Stimulated activated CD8-positive, alpha-beta memory T cell treated with anti-CD3 and anti-CD28 coated beads, Interleukin-7, amount 100 ng/mL, for 4 hours (primary cell): Measurements from ENCODE around the gene FYN.

Experiments used
- DNase-seq, 2 donors: peaks; one replicate each; pipeline ENCODE4 v3.0.0-alpha.2; 2020; ENCODE audit warnings: low read depth in 2 of 2

Gene FYN

DNA sequence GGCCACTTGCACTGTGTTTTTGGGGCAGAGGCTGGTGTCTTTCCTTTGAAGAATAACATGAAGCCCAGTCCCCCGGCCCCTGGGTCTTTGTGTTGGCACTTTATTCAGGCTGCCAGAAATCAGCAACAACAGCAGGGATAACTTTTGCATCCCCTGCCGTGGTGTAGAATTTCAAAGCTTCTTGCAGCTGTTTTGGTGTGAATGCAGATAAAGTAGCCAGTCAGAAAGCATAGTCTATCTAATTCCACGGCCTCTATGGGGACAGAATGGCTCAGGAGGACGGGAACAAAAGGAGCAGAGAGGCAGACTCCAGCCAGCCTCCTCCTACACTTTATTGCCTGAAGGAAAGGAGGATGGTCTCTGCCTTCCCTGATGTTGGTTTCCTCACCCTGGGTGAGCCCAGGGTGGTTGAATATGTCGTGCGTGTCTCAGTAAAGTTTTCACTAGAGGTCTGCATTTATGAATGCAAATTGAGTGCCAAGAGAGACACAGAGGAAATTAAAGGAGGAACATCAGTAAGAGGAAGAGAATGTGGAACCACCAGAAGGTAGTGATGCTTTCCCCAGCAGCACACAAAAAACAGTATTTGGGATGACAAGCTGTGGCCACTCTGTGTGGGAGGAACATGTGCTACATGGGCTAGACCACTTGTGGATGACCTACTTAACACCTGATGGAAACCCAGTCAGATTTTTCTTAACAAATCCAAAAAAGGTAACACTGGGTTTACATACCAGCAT lies 141.6 kb downstream of the FYN start:
- no peak for DNase-seq

DNA sequence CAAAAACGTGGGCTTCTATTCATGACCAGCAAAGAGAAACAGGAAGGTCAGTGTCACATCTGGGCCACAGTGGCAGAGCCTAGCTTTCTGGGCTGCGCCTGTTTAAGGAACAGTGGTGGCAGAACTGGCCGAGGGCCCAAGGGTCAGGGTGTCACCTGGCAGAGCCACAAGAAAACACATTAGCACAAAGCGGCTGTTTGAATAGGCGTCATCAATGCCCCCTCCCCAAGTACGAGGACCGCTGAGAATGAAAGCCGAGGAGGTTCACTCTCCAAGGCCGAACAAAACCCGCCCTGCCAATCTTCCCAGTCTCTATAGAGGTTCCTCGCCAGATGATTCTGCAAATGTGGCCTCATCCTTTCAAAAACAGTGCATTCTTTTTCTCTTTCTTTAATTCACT lies 142.4 kb downstream of the FYN start:
- DNase-seq = no peak

DNA sequence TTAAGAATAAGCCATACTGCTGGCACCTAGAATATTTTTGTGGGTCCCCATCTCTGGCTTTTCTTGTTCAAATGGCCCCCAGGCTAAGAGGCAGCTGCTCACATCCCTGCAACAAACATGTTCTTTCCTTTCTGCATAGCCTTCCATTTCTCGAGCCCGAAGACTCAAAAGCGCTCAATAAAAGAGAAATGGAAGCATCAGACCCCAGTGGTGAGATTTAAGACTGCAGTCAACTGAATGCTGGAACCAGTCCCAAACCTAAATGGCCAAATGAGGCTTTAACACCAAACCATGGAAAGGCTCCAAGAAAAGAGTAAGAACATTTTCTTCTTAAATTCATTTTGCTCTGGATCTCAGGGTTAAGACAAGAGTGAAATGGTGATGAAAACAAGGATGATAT lies 145.4 kb downstream of the FYN start:
- no peak for DNase-seq

DNA sequence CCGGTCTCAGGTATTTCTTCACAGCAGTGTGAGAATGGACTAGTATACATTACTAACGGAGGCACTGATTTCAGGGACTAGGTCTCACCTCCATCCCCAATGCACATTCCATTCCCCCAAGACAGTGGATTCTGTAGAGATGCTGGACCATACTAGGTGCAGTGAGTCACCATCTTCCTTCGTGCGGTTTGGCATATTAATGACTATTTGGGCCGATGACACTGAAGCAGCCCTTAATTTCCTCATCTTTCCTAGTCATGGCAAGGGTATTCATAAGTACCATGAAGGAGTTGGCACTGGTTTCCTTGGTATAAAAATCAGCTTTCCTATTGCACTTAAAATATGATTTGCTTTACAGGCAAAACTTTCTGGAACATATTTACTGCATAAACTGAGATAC lies 146.2 kb downstream of the FYN start:
- no peak for DNase-seq

DNA sequence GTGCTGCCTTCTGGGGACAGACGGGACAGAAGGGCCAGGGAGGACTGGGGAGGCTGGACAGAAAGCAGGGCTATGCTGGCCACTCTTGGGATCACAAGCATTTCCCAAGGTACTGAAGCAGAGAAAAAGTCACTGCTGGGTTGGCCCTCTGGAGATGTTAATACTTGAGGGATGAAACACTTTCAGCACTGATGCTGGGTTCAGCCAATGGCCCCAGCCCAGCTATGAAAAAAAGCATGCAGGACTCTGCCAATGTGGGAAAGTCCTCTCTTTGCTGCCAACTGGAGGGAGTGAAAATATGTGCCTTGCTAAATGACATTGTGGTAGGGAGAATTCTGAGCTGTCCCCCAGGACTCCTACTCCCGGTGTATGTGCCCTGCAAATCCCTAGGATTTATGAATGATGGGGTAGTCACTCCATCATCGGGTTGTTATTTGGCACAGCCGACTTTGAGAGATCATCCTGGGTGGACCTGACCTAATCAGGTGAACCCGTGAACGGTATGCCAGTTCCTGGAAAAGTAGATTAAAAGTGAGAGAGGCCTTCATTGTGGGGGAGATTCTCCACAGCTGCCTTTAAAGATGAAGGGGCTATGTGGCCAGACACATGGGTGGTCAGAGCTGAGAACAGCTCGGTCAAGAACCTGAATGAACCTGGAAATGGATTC lies 147.7 kb downstream of the FYN start:
- DNase-seq = no peak

DNA sequence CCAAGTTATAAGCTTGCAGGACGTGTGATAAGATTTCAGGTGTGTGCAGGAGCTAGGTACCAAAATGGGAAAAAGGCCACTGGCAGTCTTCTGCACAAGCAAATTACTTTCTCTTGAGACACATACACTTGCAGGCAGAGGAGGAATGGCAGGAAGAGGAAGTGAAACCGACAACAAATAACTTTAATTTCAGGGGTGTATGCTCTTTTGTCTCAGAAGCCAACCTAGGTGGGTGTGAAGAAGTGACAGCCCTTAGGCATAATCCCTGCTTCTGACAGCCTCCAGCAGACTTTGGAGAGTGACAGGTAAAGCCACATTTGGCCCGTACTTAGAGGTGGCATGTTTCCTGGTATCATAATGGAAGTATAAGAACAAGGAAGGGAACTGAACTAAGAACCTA lies 148.7 kb downstream of the FYN start:
- DNase-seq = no peak

DNA sequence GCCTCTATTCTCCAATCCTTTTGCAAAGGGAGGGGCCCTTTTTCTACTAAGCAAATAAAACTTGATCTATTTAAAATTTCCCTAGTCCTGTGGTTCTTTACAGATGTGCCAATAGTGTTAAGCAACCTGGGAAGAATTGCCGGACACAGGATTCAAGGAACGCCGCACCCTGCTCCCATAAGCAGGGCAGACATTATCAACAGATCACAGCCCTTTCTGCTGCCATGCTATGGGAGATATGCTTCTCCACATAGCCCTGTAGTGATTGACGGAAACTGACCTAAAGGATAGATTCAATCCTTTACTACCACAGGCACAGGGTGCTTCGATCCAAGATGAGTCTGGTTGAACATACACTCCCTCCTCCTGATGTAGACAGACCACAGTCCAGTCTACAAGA lies 149.2 kb downstream of the FYN start:
- no peak for DNase-seq

DNA sequence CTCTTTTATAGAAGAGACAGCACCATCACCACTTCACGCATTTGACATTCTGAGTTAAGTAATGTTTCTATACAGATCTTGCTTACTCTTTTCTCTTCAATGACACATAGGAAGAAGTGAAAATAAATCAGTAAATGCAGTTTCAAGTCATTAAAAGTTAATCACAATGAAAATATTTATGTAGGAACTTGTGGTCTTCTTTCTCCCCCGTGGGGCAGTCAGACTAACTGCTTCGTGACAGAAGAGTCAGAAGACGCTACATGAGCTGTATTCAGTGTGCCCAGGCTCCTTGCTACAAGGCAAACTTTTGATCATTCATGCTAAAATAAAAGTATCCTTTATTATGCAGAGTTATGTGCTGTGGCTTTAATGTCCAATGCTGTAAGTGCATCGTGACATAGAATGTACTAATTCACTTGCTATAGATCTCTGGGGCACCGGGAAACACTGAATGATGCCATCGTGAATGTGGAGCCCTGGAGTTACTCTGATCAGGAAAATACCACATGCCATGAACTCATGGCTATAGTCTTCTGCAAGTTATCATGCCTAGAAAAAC lies 149.8 kb downstream of the FYN start:
- DNase-seq = no peak

DNA sequence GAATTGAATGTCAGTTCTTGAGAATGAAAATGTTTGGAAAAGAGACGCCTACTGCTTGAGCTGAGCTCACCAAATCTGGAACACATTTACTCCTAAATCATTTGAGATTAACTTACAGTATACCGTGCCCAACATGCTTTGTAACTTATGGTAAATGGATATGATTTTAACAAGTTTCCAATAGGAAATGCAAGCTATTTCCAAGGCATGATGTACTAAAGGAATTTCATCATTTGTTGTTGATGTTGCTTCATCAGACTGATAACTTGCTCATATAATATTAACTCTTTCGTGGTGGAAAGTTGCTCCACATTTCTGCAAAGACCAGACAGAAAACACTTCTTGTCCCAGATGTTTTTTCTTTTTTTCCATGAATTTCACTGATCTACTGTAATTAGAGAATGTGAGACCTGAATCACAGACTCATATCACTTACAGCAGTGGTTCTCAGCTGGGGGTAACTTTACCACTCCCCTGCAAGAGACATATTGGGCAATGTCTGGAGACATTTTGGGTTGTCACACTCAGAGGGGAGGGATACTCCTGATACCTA lies 151.0 kb downstream of the FYN start:
- no peak for DNase-seq

DNA sequence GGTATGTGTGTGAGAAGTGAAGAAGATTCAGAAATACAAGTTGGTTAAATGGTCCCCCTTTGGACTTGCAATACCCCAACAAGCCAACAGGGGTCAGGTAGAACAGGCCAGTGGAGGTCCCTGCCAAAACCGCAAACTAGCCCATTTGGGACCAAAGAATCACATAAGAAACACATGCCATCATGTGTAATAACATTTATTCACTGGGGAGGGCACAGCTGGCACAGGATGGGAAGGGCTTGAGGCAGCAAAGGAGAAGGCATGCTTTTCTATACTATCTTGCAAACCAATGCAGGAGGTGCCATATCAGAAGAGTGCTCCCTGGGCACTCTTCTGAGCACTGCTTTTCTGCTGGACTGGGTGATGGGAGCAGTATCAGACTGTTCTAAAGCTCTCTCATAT lies 151.5 kb downstream of the FYN start:
- DNase-seq = no peak

DNA sequence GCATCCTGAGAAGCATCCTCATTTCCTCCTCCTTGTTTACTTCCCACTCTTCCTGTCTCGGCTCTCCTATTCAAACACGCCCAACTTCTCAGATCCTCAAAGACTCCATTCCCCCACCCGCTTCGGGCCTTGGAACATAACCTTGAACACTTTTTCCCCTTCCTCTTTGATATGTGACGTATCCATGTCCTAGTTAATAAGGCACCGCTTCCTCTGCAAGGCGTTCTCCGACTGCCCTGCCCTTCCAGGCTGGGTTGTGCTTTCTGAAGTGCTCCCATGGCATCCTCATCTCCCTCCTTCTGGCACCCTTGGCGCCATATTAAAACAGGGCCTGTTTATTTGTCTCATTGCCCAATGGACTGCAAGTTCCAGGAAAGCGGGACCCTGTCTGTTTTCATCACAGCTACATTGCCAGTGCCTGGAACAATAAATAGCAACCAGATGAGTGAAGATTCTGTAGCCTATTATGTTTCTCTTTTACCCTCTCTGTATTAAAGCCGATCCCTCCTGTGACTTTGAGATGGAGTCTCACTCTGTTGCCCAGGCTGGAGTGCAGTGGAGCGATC lies 152.2 kb downstream of the FYN start:
- no peak for DNase-seq

DNA sequence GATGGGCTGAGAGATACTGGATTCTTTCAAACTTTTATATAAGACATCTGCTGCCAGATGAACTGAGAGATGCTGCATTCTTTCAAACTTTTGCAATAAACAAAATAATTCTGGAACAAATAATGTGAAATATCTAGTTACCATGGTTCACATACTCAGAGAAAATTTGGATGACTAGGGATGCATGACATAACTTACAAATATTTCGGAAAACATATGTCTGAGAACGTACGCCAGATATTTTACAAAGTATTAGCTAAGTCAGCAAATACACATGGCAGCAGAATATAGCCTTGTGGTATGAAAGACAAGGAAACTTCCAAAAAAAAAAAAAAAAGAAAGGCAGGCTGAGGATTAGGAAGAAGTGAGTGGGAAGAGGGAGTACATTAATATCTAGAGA lies 154.3 kb downstream of the FYN start:
- no peak for DNase-seq

DNA sequence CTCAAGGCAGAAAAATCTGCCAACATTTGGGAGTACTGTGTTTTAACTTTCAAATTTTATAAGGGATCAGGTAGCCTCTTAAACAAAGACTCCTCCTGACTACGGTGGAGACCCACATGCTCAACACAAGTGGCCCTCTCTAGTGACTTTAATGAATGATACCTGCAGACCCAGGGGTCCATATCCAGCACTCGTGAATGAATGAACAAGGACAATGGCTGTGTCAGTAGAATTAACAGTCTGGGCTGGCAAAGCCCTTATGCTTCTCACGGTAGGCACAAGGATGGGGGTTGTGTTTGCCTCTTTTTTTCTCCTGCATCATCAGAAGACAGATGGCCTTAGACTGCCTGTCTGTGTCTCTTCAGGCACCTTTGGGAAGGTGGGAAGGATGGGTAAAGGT lies 154.9 kb downstream of the FYN start:
- DNase-seq = no peak

DNA sequence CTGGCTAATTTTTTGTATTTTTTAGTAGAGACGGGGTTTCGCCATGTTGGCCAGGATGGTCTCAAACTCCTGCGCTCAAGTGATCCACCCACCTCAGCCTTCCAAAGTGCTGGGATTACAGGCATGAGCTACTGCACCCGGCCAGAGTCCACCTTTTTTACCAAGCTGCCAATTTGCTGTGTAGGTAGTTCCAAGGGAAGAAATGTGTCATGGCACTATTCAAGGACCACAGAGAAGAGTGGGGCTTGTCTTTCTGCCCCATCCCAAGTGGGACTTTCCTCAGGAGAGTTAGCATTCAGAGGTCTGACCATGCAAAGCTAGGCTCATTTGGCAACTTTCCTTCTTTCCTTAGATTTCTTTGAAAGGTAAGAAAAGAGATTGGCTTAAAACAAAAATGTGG lies 155.6 kb downstream of the FYN start:
- DNase-seq = no peak

DNA sequence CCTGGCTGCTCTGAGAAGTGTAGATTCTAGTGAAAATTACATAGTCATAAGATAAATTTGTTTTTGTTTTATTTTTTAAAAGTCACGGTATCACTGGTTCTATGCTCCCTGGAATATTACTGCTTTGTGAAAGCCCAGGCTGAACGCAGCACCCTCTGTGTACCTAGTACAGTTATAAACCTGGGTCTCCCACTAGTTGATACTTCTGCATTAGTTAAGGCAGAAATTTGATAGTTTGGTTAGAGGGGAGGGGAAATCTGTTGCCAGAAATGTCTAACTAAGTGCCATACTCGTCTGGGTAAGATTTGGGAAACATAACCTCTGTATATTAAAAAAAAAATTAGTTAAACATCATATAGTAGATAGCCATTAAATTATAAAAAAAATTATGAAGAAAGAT lies 156.9 kb downstream of the FYN start:
- no peak for DNase-seq

DNA sequence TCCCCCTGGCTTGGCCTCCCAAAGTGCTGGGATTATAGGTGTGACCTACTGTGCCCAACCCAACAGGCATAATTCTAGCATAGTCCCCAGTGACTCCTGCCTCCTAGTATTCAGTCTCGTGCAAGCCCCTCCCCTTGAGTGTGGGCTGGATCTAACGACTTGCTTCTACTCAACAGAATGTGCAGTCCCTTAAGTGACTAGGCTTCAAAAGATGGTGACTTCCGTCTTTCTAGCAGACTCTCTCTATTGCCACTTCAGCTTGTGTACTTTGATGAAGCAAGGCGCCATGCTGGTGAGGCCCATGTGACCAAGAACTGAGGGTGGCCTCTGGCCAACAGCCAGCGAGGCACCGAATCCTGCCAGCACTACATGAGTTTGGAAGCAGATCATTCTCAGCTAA lies 157.9 kb downstream of the FYN start:
- DNase-seq = no peak

DNA sequence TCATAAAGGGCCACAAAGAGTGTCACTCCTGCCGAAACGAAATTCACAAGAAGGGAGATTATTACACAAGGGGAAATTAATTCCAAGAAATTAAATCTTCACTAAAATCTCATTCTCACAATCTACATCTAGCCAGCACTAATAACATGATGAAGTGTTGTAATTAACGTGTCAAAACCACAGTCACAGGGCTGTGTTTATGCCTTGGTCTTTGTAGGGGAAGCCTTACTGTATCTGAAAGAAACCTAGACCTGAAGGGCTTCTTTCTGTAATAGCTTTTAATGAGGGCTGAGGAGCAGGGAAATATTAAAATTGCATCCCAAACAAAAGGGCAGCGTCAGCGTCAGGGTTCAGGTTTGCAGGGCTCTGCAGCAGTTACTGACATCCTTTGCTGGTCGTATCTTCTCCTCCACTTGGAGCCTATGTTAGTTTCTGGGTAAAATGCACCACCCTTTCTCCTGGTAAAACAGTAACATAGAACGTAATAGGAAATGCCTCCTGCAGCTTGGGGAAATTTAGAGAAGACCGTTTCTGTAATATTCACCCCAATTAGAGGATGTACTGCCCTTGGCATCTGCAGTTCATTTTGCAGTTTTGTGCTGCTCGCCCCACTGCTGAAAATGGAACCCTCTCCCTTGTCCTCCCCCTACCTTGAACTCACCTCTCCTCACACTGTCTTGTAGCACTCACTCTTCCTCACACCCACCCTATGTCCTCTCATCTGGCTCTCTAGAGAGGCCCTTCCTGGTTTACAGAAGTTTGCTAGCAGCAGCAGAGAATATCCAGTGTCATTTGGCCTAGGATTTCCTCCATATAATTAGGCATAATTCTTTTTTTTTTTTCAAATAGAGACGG lies 158.6 kb downstream of the FYN start:
- DNase-seq = no peak

DNA sequence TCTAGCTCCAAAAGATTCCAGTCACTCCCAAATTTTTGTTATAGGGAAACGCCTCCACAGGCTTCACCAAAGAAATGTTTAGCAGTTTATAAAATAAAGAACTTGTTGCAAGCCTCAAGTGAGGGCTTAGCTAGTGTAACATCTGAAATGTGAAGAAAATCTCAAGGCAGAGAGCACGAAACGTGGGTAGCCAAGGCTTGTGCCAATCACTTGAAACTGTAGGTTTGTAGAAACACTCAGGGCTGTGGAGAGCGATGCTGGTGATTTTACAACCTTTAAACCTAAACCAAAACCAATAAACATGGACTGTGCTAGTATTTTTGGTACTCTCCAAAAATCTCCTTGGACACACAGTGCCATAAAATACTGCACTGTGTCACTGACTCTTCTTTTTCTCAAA lies 159.4 kb downstream of the FYN start:
- no peak for DNase-seq

DNA sequence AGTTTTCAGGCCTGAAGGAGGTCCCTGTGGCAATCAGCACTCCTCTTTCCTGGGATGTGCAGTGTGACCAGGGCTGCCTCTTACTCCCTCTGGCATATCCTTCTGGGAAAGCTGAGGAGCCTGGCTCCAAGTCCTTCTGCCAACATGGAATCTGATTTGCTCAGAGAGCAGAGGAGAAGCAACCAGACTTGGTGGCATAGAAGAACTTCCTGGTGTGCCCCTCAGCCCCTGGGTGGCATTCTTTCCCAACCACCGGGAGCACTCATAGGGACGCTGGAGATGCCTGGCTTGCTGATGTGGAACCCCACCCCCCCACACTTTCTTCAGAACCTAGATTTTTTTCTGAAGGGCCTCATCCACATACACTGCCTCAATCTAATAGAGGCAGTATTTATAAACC lies 160.0 kb downstream of the FYN start:
- DNase-seq = no peak

DNA sequence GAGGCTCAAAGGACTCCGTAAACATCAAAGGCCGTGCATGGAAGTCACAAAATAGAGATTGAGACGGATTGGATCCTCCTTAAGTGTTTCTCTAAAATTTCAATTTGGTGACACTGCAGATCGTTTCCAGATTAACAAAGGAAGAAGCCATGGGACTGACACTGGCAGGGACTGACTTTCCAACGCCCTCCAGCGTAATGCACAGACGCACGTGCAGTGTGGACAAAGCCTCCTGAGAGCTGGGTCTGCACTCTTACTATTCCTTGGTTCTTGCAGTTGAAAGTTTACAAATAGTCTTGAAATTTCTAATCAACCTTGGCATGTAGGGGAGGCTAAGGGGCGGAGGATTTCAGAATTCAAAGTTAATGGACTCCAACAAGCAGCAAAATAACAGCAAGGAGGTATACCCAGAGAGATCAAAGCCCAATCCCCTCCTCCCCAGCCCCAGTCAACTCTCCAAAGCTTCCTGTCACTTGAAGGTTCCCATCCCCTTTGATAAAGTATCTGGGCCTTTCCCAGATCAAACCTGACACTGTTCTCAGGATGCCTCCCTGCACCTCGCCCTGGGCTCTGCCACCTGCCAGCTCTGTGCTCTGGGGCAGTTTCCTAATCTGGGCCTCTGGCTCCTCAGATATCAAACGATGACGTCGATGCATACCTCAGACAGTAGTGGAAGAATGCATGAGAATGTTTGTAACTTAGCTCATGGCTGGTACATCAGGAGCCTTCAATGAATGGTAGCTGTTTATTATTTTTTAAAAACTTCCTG lies 161.1 kb downstream of the FYN start:
- no peak for DNase-seq

DNA sequence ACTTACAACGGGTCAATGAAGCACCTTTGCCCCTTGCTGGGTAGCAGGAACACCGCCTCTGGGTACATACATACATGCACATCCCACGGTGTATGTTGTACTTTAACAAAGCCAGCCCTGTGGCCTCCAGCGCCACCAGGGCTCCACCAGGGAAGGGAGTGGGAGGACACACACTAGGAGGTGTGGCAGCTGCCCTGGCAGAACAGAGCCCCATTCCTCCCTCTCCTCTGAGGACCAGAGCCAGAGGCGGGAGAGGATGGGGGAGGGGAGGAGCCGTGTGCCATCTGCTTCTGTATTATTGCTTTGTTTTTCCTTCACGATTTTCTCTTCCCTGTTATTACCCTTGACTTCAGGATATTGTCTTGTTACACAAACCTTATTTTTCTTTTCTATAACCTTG lies 161.8 kb downstream of the FYN start:
- no peak for DNase-seq
